SK-N-SH treated with all-trans-retinoic acid at 6 μM for 48 hours (cell line): ENCODE data around the gene ZNF488.

Source experiments
- CREB5 ChIP-seq: fragments of 250-450 bp; sonication (Bioruptor Pico); IDR thresholded peaks from 2 replicates; pipeline ENCODE4 v1.5.1; 2020; ENCODE audit warnings: low read depth, mild to moderate bottlenecking, moderate library complexity
- GLIS3 ChIP-seq: fragments of 250-450 bp; sonication (Bioruptor Pico); IDR thresholded peaks from 2 replicates; pipeline ENCODE4 v1.5.0; 2020; ENCODE audit warnings: mild to moderate bottlenecking, moderate library complexity
- ISL1 ChIP-seq: fragments of 250-450 bp; sonication (Bioruptor Pico); IDR thresholded peaks from 2 replicates; pipeline ENCODE4 v2.1.2; 2022; ENCODE audit warnings: mild to moderate bottlenecking, moderate library complexity
- PATZ1 ChIP-seq: fragments of 250-450 bp; sonication (Bioruptor Pico); IDR thresholded peaks from 2 replicates; pipeline ENCODE4 v1.8.0; 2020; ENCODE audit warnings: mild to moderate bottlenecking, moderate library complexity, borderline replicate concordance
- RARB ChIP-seq: fragments of 250-450 bp; sonication (Bioruptor Pico); IDR thresholded peaks from 2 replicates; pipeline ENCODE4 v1.8.0; 2021; ENCODE audit warnings: mild to moderate bottlenecking, moderate library complexity
- SNAI2 ChIP-seq: fragments of 250-450 bp; sonication (Bioruptor Pico); IDR thresholded peaks from 2 replicates; pipeline ENCODE4 v1.5.0; 2020; ENCODE audit warnings: mild to moderate bottlenecking, moderate library complexity
- ZNF565 ChIP-seq: fragments of 450-650 bp; formaldehyde crosslinking; conservative IDR thresholded peaks from 2 replicates; pipeline ENCODE4 v1.5.0; 2020; ENCODE audit warnings: low read depth, mild to moderate bottlenecking, moderate library complexity

GRCh38 chr10:47346581-47347302 lies 37.4 kb downstream of the ZNF488 start:
- TF ChIP-seq CREB5 (CRISPR knock-in tag) (no peak), GLIS3 (no peak), SNAI2 (CRISPR knock-in tag) (no peak), RARB (no peak), ISL1 (no peak), PATZ1 (CRISPR knock-in tag) (no peak), ZNF565 (CRISPR knock-in tag) (no peak)
